GM12878 (cell line): ENCODE data around the gene ATP6V0A1. TPM values are rescaled to one million over a fixed set of nuclear protein-coding genes. Genes with fewer than 3 reads are reported as not detected.

ENCODE experiments used
- ATAC-seq: fragments of 200-7000 bp; cut with Tn5 transposase; 3 replicates; pipeline ENCODE4 v1.9.1; 2020; ENCODE audit warnings: mild to moderate bottlenecking, moderate library complexity
- BruUV-seq: library from RNA; stranded (reverse); fragments of 400-500 nt; replicated peaks from 2 replicates; lab custom pipeline; 2021; lab: Mats Ljungman, UMichigan
- CTCF ChIA-PET: fragments of 300-600 bp; sonication (Branson Sonifier 250); formaldehyde crosslinking; extraction: SDS; loops from one replicate; lab custom pipeline; 2021; ENCODE audit warnings: inconsistent platforms; lab: Yijun Ruan, JAX
- POLR2A ChIA-PET: fragments of 350-600 bp; formaldehyde crosslinking; extraction: SDS; loops from one replicate; lab custom pipeline; 2021; ENCODE audit warnings: inconsistent platforms; lab: Charles Lee
- RAD21 ChIA-PET: fragments of 300-600 bp; sonication (Branson Sonifier 250); formaldehyde crosslinking; loops from one replicate; lab custom pipeline; 2023; ENCODE audit warnings: antibody characterized with exemption; ENCODE audit not compliant: unreplicated experiment; lab: Charles Lee
- SMC1A ChIA-PET: fragments of 300-600 bp; sonication (Branson Sonifier 250); formaldehyde crosslinking; loops from one replicate; lab custom pipeline; 2023; ENCODE audit not compliant: unreplicated experiment, uncharacterized antibody; lab: Charles Lee
- DNase-seq: peaks from one replicate; pipeline ENCODE4 v3.0.0-alpha.2; 2011; ENCODE audit warnings: low read depth, low spot score
- FAIRE-seq: peaks from 3 replicates; lab custom pipeline; 2011; peaks lifted over from hg19 to GRCh38; lab: Jason Lieb, UNC
- H2AFZ ChIP-seq: 2 replicates; pipeline ENCODE4 v1.6.0; 2011; ENCODE audit warnings: low read depth, low read length, control low read depth; ENCODE audit not compliant: control insufficient read depth
- H3K27ac ChIP-seq: 2 replicates; pipeline ENCODE4 v1.5.1; 2011; ENCODE audit warnings: control low read depth; ENCODE audit not compliant: control insufficient read depth, insufficient read depth
- H3K27me3 ChIP-seq, 2 experiments: replicated peaks in 1 of 2; 2 replicates each; pipeline versions ENCODE4 v1.6.0 to v1.6.1; 2011; ENCODE audit warnings: low read length in 1 of 2; ENCODE audit not compliant: control insufficient read depth in 2 of 2, insufficient read depth in 2 of 2
- H3K36me3 ChIP-seq, 2 experiments: 2 replicates each; pipeline ENCODE4 v1.5.1; 2011; ENCODE audit warnings: low read length in 1 of 2; ENCODE audit not compliant: control insufficient read depth in 2 of 2, insufficient read depth in 2 of 2
- H3K4me1 ChIP-seq: 2 replicates; pipeline ENCODE4 v1.6.1; 2011; ENCODE audit warnings: mild to moderate bottlenecking, low read length, moderate library complexity, mixed read lengths; ENCODE audit not compliant: control insufficient read depth, insufficient read depth
- H3K4me2 ChIP-seq: 2 replicates; pipeline ENCODE4 v1.6.0; 2011; ENCODE audit warnings: control low read depth; ENCODE audit not compliant: control insufficient read depth, insufficient read depth
- H3K4me3 ChIP-seq: fragments of 200-600 bp; sonication (generic); 2 replicates; pipeline ENCODE4 v1.5.1; 2016
- H3K79me2 ChIP-seq: 2 replicates; pipeline ENCODE4 v1.6.0; 2011; ENCODE audit warnings: low read length; ENCODE audit not compliant: control insufficient read depth, insufficient read depth
- H3K9ac ChIP-seq: 2 replicates; pipeline ENCODE4 v1.8.0; 2011; ENCODE audit warnings: low read length, control low read depth, mixed read lengths; ENCODE audit not compliant: control insufficient read depth, insufficient read depth
- H3K9me3 ChIP-seq: replicated peaks from 3 replicates; pipeline ENCODE4 v1.5.1; 2011; ENCODE audit warnings: mild to moderate bottlenecking, low read length; ENCODE audit not compliant: control insufficient read depth, insufficient read depth
- H4K20me1 ChIP-seq: 2 replicates; pipeline ENCODE4 v1.6.0; 2011; ENCODE audit not compliant: control insufficient read depth, insufficient read depth
- FOXK2 ChIP-seq: fragments of 450-650 bp; IDR thresholded peaks from 2 replicates; pipeline ENCODE4 v1.6.1; 2017; ENCODE audit warnings: mild to moderate bottlenecking, moderate library complexity
- GATAD2B ChIP-seq: fragments of 450-650 bp; conservative IDR thresholded peaks from 2 replicates; pipeline ENCODE4 v1.6.1; 2017; ENCODE audit warnings: low read depth, mild to moderate bottlenecking, moderate library complexity
- NR2C2 ChIP-seq: IDR thresholded peaks from 2 replicates; pipeline ENCODE4 v1.6.1; 2011; ENCODE audit warnings: borderline replicate concordance, low read depth; ENCODE audit not compliant: control insufficient read depth, insufficient read length
- PRDM15 ChIP-seq: fragments of 450-650 bp; formaldehyde crosslinking; IDR thresholded peaks from 2 replicates; pipeline ENCODE4 v1.4.0; 2020; ENCODE audit warnings: mild to moderate bottlenecking, moderate library complexity
- RELB ChIP-seq: fragments of 450-650 bp; IDR thresholded peaks from 2 replicates; pipeline ENCODE4 v1.6.1; 2017; ENCODE audit warnings: low read depth, mild to moderate bottlenecking, moderate library complexity
- RFX5 ChIP-seq: IDR thresholded peaks from 2 replicates; pipeline ENCODE4 v1.6.1; 2011; ENCODE audit warnings: low read depth, low read length, improper control_type of control experiment
- ZBTB4 ChIP-seq: fragments of 450-650 bp; formaldehyde crosslinking; IDR thresholded peaks from 2 replicates; pipeline ENCODE4 v1.4.0; 2022; ENCODE audit warnings: mild to moderate bottlenecking, moderate library complexity
- ZNF622 ChIP-seq: fragments of 450-650 bp; IDR thresholded peaks from 2 replicates; pipeline ENCODE4 v1.6.1; 2017; ENCODE audit warnings: mild to moderate bottlenecking, inconsistent platforms
- WGBS: methylation state at CpG from one replicate; pipeline ENCODE4 v1.1.6; 2016; ENCODE audit warnings: low lambda C conversion rate; ENCODE audit not compliant: insufficient replicate concordance, insufficient coverage; ENCODE audit errors: missing lambda C conversion rate; 5-methylcytosine and 5-hydroxymethylcytosine counted together
- in situ Hi-C: fragments of 300-500 bp; cut with MboI; formaldehyde crosslinking; loops from 9 replicates; pipeline ENCODE4 v1.14.3; 2018; ENCODE audit warnings: mixed read lengths
- intact Hi-C: fragments of 100-400 bp; cut with micrococcal nuclease; formaldehyde crosslinking; loops from one replicate; pipeline ENCODE4 v1.14.2; 2022; ENCODE audit not compliant: unreplicated experiment
- polyA plus RNA-seq, 11 experiments: library from polyadenylated mRNA; depleted of rRNA in 4 of 11; unstranded in 6 of 11; stranded (reverse) in 5 of 11; fragments of >200 nt; fragmentation: Nextera tagmentation in 4 of 11; fragmentation: Illumina TruSeq in 1 of 11; extraction: Ambion mirVana in 4 of 11; extraction: Trizol in 1 of 11; gene quantifications; 1 replicate in 1 of 11; 2 replicates in 10 of 11; pipeline versions ENCODE4 v1.2.1 to v1.2.3, GENCODE V29; 2011 to 2016; ENCODE audit warnings: inconsistent platforms in 2 of 11, missing spikeins in 2 of 11, low read depth in 1 of 11
- total RNA-seq, 4 experiments: library from RNA; depleted of rRNA in 3 of 4; stranded (reverse); fragments of >200 nt in 3 of 4; fragmentation: Illumina TruSeq in 1 of 4; extraction: Trizol in 1 of 4; gene quantifications; 2 replicates each; pipeline versions ENCODE4 v1.2.1 to v1.2.3, GENCODE V29; 2013 to 2021

ATP6V0A1 gene
- total and polyA plus RNA-seq, 10 of the 15 experiments (the other 5 are each of a cell fraction or from before 2014, with no cell fraction given), result 3.0 to 76.6 (median 30.9) TPM

GRCh38 chr17:42413464-42414040 is 45.1 kb upstream of the ATP6V0A1 start:
- 49% methylated on average over 3 of the region's 3 CpGs for WGBS

More at GRCh38 chr17:42413464-42414040, 45.1 kb upstream of the ATP6V0A1 start:
- ChIA-PET SMC1A (interaction anchor here (0.9 to 2.4 kb wide), 4 partner anchors 9 to 63 kb away, joined by 3 to 4 read pairs (median 3); partner anchors contain the start of gene CAVIN1), POLR2A (interaction anchor here (0.7 kb wide), 1 partner anchor 50 kb away, joined by 3 read pairs; no protein-coding TSS in a partner anchor), RAD21 (interaction anchor here (0.8 kb wide), 1 partner anchor 114 kb away, joined by 4 read pairs; no protein-coding TSS in a partner anchor), CTCF (interaction anchor here (1.4 to 3.2 kb wide), 6 partner anchors 10 to 114 kb away, joined by 4 to 19 read pairs (median 6); no protein-coding TSS in a partner anchor)
- no peak for TF ChIP-seq ZNF622
- TF ChIP-seq RELB, result no peak
- no peak for TF ChIP-seq ZBTB4
- no peak for TF ChIP-seq FOXK2
- no peak for TF ChIP-seq PRDM15 (CRISPR knock-in tag)
- no peak for TF ChIP-seq GATAD2B
- no peak for TF ChIP-seq RFX5
- TF ChIP-seq NR2C2, result no peak
- H3K27me3 ChIP-seq, result no peaks in the 10 kb centered on the region
- FAIRE-seq (no peak), ATAC-seq (no peak), DNase-seq (no peak)
- peaks cover 9% of the 10 kb centered on the region; the same call in 1 of the 2 replicates for H3K4me1 ChIP-seq
- no peak overlapping the region for H3K27ac ChIP-seq
- no peaks in the 10 kb centered on the region for H3K79me2 ChIP-seq
- no peaks in the 10 kb centered on the region for H4K20me1 ChIP-seq
- H2AFZ ChIP-seq, result no peak overlapping the region
- no peak overlapping the region for H3K4me2 ChIP-seq
- no peak overlapping the region for H3K4me3 ChIP-seq
- no peaks in the 10 kb centered on the region for H3K36me3 ChIP-seq
- in situ Hi-C loops, result no loop called here
- H3K9ac ChIP-seq, result no peak overlapping the region
- no TSS peak for BruUV-seq
- intact Hi-C loops, result no loop called here
- no peaks in the 10 kb centered on the region for H3K9me3 ChIP-seq
